Articular chondrocyte of knee joint (primary cell): Measurements from ENCODE around the gene CDK5RAP1. TPM values are rescaled to one million over a fixed set of nuclear protein-coding genes. Genes with fewer than 3 reads are reported as not detected.

ENCODE experiments used
- total RNA-seq: library from RNA; depleted of rRNA; stranded (reverse); fragments of >200 nt; gene quantifications from 2 replicates; pipeline ENCODE4 v1.2.3, GENCODE V29; 2012

The CDK5RAP1 gene
- 15.3 and 16.2 TPM in 2 replicates for total RNA-seq

GRCh38 chr20:33401184-33401920, at the start of gene CDK5RAP1:
Gene CDK5RAP1 (minus strand): TSS chr20:33401519. CDS start chr20:33397064, 4,455 bp downstream.

DNA sequence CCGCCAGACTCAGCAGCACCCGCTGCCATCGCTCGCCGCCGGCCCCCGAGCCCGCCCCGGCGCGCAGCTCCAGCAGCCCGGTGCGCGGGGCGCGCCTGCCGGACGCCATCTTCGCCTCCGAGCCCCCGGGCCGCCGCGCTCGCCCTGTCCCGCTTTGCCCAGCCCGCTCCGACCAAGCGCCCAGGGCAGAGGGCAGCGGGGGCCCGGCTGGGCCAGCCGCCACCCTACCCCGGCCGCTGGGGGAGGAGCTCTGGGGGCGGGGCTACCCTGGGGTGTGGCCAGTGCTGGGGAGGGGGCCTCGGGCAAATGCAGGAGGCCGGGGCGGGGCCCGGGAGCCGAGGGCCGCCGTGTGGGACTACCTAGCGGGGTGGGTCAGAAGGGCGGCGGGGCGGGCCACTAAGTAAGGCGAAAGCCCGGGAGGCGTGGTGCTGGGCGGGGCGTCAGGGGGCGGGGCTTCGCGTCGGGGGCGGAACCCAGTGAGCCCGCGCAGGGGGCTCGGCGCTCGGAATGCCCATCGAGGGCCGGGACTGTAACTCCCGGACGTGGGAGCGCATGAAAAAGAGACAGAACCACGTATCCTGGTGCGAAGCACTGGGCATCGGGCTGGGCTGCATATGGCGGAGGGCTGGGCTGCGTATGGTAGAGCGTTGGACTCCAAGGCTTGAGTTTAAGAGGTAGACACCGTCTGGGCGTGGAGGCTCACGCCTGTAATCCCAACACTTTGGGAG, 42.4 kb upstream of the CDK5RAP1 start, which contains the start of gene SNTA1:
Gene SNTA1, minus strand, starts transcription at position 252 of the 728 bp plus-strand sequence. Its CDS starts 143 bp downstream, at position 109.

Other genes starting within 250 kb of the CDK5RAP1 start
- gene BPIFA2, start 233.4 kb downstream of the CDK5RAP1 start, total RNA-seq, result not detected in 2 replicates
- not detected in 2 replicates for gene BPIFA3, start 184.2 kb downstream of the CDK5RAP1 start, total RNA-seq
- not detected in 2 replicates for gene BPIFA1, start 165.5 kb downstream of the CDK5RAP1 start, total RNA-seq
- not detected in 2 replicates for gene BPIFB1, start 118.3 kb downstream of the CDK5RAP1 start, total RNA-seq
- gene SNTA1, start 42.2 kb upstream of the CDK5RAP1 start, total RNA-seq, result 19.2 and 22.1 TPM in 2 replicates
- 10.7 and 11.9 TPM in 2 replicates for gene CBFA2T2, start 88.6 kb upstream of the CDK5RAP1 start, total RNA-seq